ENCODE data around the gene PARD3B. TPM values are rescaled to one million over a fixed set of nuclear protein-coding genes. Genes with fewer than 3 reads are reported as not detected.

PARD3B gene
- total RNA-seq, 1 experiment from 2014 or later: 2.0 TPM

DNA sequence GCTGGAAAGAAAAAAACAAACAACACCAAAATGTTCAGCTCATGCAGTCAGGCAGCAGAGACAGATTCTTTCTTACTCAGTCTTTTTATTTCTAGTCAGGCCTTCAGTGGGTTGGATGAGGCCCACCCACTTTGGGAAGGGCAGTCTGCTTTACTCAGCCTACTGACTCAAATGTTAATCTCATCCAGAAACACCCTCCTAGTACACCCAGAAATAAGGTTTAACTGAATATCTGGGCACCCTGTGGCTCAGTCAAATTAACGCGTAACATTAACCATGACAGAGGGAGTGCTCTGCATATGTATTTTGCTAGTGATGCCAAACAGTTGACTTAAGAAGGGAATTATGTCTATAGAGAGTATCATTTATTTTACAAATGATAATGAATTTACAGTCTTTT, 401.6 kb downstream of the PARD3B start:
- intact Hi-C loops (cut with micrococcal nuclease): no loop called here
- ChIA-PET RAD21 (ENCODE audit: low non-redundant PET in 1 of 2, low total read pairs in 2 of 2, uncharacterized antibody in 2 of 2, unreplicated experiment in 2 of 2) (no interaction called here), CTCF (no interaction called here), POLR2A (no interaction called here)
- H3K4me3 ChIP-seq (replicated peaks in 1 of 2; ENCODE audit: low read depth in 1 of 2, low read length in 2 of 2): no peak overlapping the region
- no peaks in the 10 kb centered on the region for H3K36me3 ChIP-seq (ENCODE audit: control insufficient read depth in 1 of 2, insufficient read depth in 2 of 2, low read length in 2 of 2)
- H4K20me1 ChIP-seq (ENCODE audit: insufficient read depth): no peaks in the 10 kb centered on the region
- H3K4me2 ChIP-seq (ENCODE audit: low read length): no peak overlapping the region
- no peak overlapping the region for H3K27ac ChIP-seq (ENCODE audit: low read depth, low read length)
- H2AFZ ChIP-seq (ENCODE audit: low read depth, low read length, poor library complexity, severe bottlenecking): no peak overlapping the region
- H3K4me1 ChIP-seq (ENCODE audit: control insufficient read depth in 1 of 2, insufficient read depth in 2 of 2, low read length in 2 of 2): no peaks in the 10 kb centered on the region
- BruUV-seq (replicated peaks): no TSS peak
- no peak for ATAC-seq
- TF ChIP-seq SRF (IDR thresholded peaks at IDR 0.05; ENCODE audit: low read depth): no peak
- TF ChIP-seq, protein P1, sequence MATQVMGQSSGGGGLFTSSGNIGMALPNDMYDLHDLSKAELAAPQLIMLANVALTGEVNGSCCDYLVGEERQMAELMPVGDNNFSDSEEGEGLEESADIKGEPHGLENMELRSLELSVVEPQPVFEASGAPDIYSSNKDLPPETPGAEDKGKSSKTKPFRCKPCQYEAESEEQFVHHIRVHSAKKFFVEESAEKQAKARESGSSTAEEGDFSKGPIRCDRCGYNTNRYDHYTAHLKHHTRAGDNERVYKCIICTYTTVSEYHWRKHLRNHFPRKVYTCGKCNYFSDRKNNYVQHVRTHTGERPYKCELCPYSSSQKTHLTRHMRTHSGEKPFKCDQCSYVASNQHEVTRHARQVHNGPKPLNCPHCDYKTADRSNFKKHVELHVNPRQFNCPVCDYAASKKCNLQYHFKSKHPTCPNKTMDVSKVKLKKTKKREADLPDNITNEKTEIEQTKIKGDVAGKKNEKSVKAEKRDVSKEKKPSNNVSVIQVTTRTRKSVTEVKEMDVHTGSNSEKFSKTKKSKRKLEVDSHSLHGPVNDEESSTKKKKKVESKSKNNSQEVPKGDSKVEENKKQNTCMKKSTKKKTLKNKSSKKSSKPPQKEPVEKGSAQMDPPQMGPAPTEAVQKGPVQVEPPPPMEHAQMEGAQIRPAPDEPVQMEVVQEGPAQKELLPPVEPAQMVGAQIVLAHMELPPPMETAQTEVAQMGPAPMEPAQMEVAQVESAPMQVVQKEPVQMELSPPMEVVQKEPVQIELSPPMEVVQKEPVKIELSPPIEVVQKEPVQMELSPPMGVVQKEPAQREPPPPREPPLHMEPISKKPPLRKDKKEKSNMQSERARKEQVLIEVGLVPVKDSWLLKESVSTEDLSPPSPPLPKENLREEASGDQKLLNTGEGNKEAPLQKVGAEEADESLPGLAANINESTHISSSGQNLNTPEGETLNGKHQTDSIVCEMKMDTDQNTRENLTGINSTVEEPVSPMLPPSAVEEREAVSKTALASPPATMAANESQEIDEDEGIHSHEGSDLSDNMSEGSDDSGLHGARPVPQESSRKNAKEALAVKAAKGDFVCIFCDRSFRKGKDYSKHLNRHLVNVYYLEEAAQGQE (IDR thresholded peaks at IDR 0.05; ENCODE audit: low read depth): no peak
- TF ChIP-seq EZH2 (IDR thresholded peaks at IDR 0.05): no peak
- no peak for TF ChIP-seq RAD21 (IDR thresholded peaks at IDR 0.05; ENCODE audit: low read depth)
- no peak for TF ChIP-seq YY1 (IDR thresholded peaks at IDR 0.05; ENCODE audit: extremely low read depth, insufficient replicate concordance, low read depth, low read length)
- no peak for TF ChIP-seq CBX3 (IDR thresholded peaks at IDR 0.05; ENCODE audit: low read depth)
- TF ChIP-seq EZH2phosphoT487 (IDR thresholded peaks at IDR 0.05; ENCODE audit: borderline replicate concordance): no peak
- TF ChIP-seq, protein P2, sequence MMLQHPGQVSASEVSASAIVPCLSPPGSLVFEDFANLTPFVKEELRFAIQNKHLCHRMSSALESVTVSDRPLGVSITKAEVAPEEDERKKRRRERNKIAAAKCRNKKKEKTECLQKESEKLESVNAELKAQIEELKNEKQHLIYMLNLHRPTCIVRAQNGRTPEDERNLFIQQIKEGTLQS (IDR thresholded peaks at IDR 0.05): no peak
- no peak for TF ChIP-seq POLR2AphosphoS5 (IDR thresholded peaks at IDR 0.05; ENCODE audit: low read depth, low read length)
- no peaks in the 10 kb centered on the region for H3K79me2 ChIP-seq (ENCODE audit: insufficient read depth, low read length)
- H3K27me3 ChIP-seq (ENCODE audit: insufficient read depth, low read length): no peaks in the 10 kb centered on the region
- H3K9me2 ChIP-seq (ENCODE audit: insufficient read depth): no peaks in the 10 kb centered on the region
- no peaks in the 10 kb centered on the region; a peak in 1 of 4 replicates for H3K9me3 ChIP-seq (ENCODE audit: control insufficient read depth in 1 of 2, insufficient read depth in 1 of 2, low read depth in 1 of 2, low read length in 2 of 2)
- DNase-seq (ENCODE audit: low read depth, low spot score): no peak
- no peak overlapping the region for H3K9ac ChIP-seq (ENCODE audit: low read length)
